Suppressor macrophage treated with lipopolysaccharide for 1 hour (primary cell): Measurements from ENCODE around the gene CD2AP.

ENCODE experiments used
- DNase-seq, 3 donors: peaks; one replicate each; pipeline ENCODE4 v3.0.0-alpha.2; 2020 to 2022

Gene CD2AP

GRCh38 chr6:47573109-47573508 is 95.5 kb downstream of the CD2AP start:
- no peak for DNase-seq

- DNase-seq = no peak
Measured at GRCh38 chr6:47574789-47575188, 97.2 kb downstream of the CD2AP start.

- no peak for DNase-seq
Measured at GRCh38 chr6:47579040-47579439, 101.5 kb downstream of the CD2AP start.

GRCh38 chr6:47581591-47581990 is 104.0 kb downstream of the CD2AP start:
- DNase-seq = no peak

- no peak for DNase-seq
Measured at GRCh38 chr6:47587493-47587892, 109.9 kb downstream of the CD2AP start.

GRCh38 chr6:47592131-47592840 is 114.7 kb downstream of the CD2AP start:
- DNase-seq = no peak

- DNase-seq = no peak
Measured at GRCh38 chr6:47593979-47594378, 116.4 kb downstream of the CD2AP start.

GRCh38 chr6:47595785-47596184 is 118.2 kb downstream of the CD2AP start:
- no peak for DNase-seq

GRCh38 chr6:47598367-47598766 is 120.8 kb downstream of the CD2AP start:
- no peak for DNase-seq

GRCh38 chr6:47599512-47599911 is 121.9 kb downstream of the CD2AP start:
- no peak for DNase-seq

GRCh38 chr6:47603227-47603626 is 125.6 kb downstream of the CD2AP start:
- DNase-seq = no peak

GRCh38 chr6:47603995-47604394 is 126.4 kb downstream of the CD2AP start:
- DNase-seq = no peak

GRCh38 chr6:47621838-47622449 is 144.4 kb downstream of the CD2AP start:
- DNase-seq = no peak

- no peak for DNase-seq
Measured at GRCh38 chr6:47626782-47627181, 149.2 kb downstream of the CD2AP start.

GRCh38 chr6:47628448-47629272 is 151.1 kb downstream of the CD2AP start:
- DNase-seq = no peak

- DNase-seq = no peak
Measured at GRCh38 chr6:47629954-47630353, 152.4 kb downstream of the CD2AP start.

GRCh38 chr6:47630587-47630986 is 153.0 kb downstream of the CD2AP start:
- no peak for DNase-seq

GRCh38 chr6:47631269-47631772 is 153.7 kb downstream of the CD2AP start:
- peak; percentile 46 to 71 (median 68) for DNase-seq

- no peak for DNase-seq
Measured at GRCh38 chr6:47631797-47632196, 154.2 kb downstream of the CD2AP start.

- no peak for DNase-seq
Measured at GRCh38 chr6:47633141-47633540, 155.6 kb downstream of the CD2AP start.

GRCh38 chr6:47634210-47635047 is 156.8 kb downstream of the CD2AP start:
- DNase-seq = no peak

GRCh38 chr6:47646689-47647088 is 169.1 kb downstream of the CD2AP start:
- no peak for DNase-seq

GRCh38 chr6:47647188-47647587 is 169.6 kb downstream of the CD2AP start:
- no peak for DNase-seq
